Endodermal cell (in vitro differentiated cells): ENCODE data around the gene NOC4L. TPM values are rescaled to one million over a fixed set of nuclear protein-coding genes. Genes with fewer than 3 reads are reported as not detected.
A peak's percentile ranks its signal among the peaks of the same experiment; 100 is the strongest.

Experiments used
- DNase-seq: peaks from one replicate; pipeline ENCODE4 v3.0.0-alpha.2; 2017
- H3K27ac ChIP-seq: 2 replicates; pipeline ENCODE4 v1.5.1; 2013; ENCODE audit warnings: mild to moderate bottlenecking, low read depth, low read length, moderate library complexity
- H3K27me3 ChIP-seq: 2 replicates; pipeline ENCODE4 v1.6.1; 2013; ENCODE audit warnings: mild to moderate bottlenecking, low read length, moderate library complexity; ENCODE audit not compliant: insufficient read depth, control insufficient read depth, poor library complexity, severe bottlenecking
- H3K36me3 ChIP-seq: 2 replicates; pipeline ENCODE4 v1.7.0; 2013; ENCODE audit warnings: mild to moderate bottlenecking, low read length, moderate library complexity; ENCODE audit not compliant: control insufficient read depth, insufficient read depth
- H3K4me1 ChIP-seq: one replicate; pipeline ENCODE4 v1.7.0; 2013; ENCODE audit warnings: low read length; ENCODE audit not compliant: control insufficient read depth, insufficient read depth
- H3K4me3 ChIP-seq: 2 replicates; pipeline ENCODE4 v1.5.1; 2013; ENCODE audit warnings: mild to moderate bottlenecking, low read length, moderate library complexity
- H3K9ac ChIP-seq: 2 replicates; pipeline ENCODE4 v1.6.1; 2013; ENCODE audit warnings: mild to moderate bottlenecking, low read length, moderate library complexity; ENCODE audit not compliant: poor library complexity, severe bottlenecking; ENCODE audit errors: extremely low read depth
- H3K9me3 ChIP-seq: 2 replicates; pipeline ENCODE4 v1.6.1; 2013; ENCODE audit warnings: mild to moderate bottlenecking, low read length, moderate library complexity; ENCODE audit not compliant: control insufficient read depth
- H3K27ac Mint-ChIP-seq: 2 replicates; pipeline ENCODE4 v1.8.0; 2020; ENCODE audit warnings: mixed read lengths
- H3K27me3 Mint-ChIP-seq: 2 replicates; pipeline ENCODE4 v1.8.0; 2021; ENCODE audit warnings: mild to moderate bottlenecking, mixed read lengths; ENCODE audit not compliant: insufficient read depth
- H3K36me3 Mint-ChIP-seq: 2 replicates; pipeline ENCODE4 v1.8.0; 2020; ENCODE audit warnings: low read depth, mixed read lengths
- H3K4me1 Mint-ChIP-seq: 2 replicates; pipeline ENCODE4 v1.8.0; 2020; ENCODE audit warnings: mixed read lengths
- H3K4me3 Mint-ChIP-seq: 2 replicates; pipeline ENCODE4 v1.8.0; 2020; ENCODE audit warnings: mild to moderate bottlenecking, moderate library complexity, mixed read lengths
- H3K9me3 Mint-ChIP-seq: 2 replicates; pipeline ENCODE4 v1.8.0; 2020; ENCODE audit warnings: mild to moderate bottlenecking, mixed read lengths
- WGBS, 2 experiments: methylation state at CpG; one replicate each; pipeline versions ENCODE4 v1.1.5 to v1.1.7; 2013; ENCODE audit warnings: missing lambda C conversion rate in 2 of 2, mixed read lengths in 1 of 2; ENCODE audit not compliant: insufficient coverage in 1 of 2, insufficient read length in 1 of 2; 5-methylcytosine and 5-hydroxymethylcytosine counted together
- total RNA-seq, 2 donors: library from RNA; stranded (reverse); fragmentation: NEBNext Ultra II Directional in 1 of 2; extraction: Animal tissue kit (Norgen Biotek cat#: 25700) in 1 of 2; gene quantifications; 2 replicates in 1 of 2; 3 replicates in 1 of 2; pipeline ENCODE4 v1.2.1, GENCODE V29; 2021
- TF ChIP-seq, protein P1 (sequence below): fragments of 200-600 bp; sonication (generic); conservative IDR thresholded peaks from 2 replicates; pipeline ENCODE4 v1.5.0; 2021; ENCODE audit warnings: antibody characterized with exemption, mild to moderate bottlenecking

The NOC4L gene
- total RNA-seq, 2 donors from 2014 or later: 22.7 to 32.7 TPM

DNA sequence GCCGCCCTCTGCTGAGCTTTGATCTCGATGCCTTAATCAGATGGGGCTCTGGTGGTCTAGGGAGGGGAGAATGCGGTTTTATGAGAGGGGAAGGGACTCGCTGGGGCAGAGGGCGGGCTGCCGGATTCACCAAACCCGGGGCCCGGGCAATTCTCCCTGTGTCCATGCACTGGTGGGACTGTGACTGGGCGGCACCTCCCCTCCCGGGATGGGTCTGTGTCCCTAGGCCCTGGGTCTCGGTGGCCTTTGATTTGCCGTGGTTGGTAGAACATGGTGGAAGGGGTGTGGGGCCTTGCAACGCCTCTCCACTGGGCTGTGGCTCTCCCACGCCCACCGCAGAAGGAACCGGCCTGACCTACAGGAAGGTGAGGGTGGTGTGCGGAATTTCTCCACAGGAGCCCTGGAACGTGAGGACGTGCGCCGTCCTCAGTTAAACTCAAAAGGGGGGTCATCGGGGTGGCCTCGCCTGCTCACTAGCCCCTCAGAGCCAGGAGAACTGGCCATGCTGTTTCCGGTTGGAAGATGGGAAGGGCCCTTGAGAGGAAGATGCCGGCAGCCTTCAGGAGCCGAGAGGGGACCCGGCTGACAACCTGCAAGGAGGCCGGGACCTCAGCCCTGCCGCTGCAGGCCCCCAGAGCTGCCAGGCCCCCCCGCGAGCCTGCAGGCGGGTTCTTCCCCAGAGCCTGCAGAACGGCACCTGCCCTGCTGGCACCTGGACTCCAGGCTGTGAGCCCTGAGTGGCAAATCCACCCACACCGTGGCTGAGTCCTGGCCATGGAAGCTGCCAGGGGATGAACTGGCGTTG, 43.6 kb downstream of the NOC4L start:
- H3K27ac ChIP-seq: no peak overlapping the region
- no peak overlapping the region for H3K4me3 ChIP-seq
- TF ChIP-seq, protein P1, sequence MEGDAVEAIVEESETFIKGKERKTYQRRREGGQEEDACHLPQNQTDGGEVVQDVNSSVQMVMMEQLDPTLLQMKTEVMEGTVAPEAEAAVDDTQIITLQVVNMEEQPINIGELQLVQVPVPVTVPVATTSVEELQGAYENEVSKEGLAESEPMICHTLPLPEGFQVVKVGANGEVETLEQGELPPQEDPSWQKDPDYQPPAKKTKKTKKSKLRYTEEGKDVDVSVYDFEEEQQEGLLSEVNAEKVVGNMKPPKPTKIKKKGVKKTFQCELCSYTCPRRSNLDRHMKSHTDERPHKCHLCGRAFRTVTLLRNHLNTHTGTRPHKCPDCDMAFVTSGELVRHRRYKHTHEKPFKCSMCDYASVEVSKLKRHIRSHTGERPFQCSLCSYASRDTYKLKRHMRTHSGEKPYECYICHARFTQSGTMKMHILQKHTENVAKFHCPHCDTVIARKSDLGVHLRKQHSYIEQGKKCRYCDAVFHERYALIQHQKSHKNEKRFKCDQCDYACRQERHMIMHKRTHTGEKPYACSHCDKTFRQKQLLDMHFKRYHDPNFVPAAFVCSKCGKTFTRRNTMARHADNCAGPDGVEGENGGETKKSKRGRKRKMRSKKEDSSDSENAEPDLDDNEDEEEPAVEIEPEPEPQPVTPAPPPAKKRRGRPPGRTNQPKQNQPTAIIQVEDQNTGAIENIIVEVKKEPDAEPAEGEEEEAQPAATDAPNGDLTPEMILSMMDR: no peak
- 90 to 92% methylated on average over 21 to 35 of the region's 35 CpGs for WGBS, 2 experiments
- peaks cover 32% of the 10 kb centered on the region for H3K27me3 ChIP-seq
- Mint-ChIP-seq H3K4me3 (no peak overlapping the region), H3K9me3 (no peaks in the 10 kb centered on the region), H3K36me3 (no peaks in the 10 kb centered on the region), H3K27ac (no peak overlapping the region), H3K4me1 (peaks cover 3% of the 10 kb centered on the region), H3K27me3 (peaks cover 81% of the 10 kb centered on the region)
- no peak overlapping the region for H3K9ac ChIP-seq
- H3K9me3 ChIP-seq: no peaks in the 10 kb centered on the region
- H3K4me1 ChIP-seq: no peaks in the 10 kb centered on the region
- DNase-seq: no peak
- no peaks in the 10 kb centered on the region for H3K36me3 ChIP-seq

DNA sequence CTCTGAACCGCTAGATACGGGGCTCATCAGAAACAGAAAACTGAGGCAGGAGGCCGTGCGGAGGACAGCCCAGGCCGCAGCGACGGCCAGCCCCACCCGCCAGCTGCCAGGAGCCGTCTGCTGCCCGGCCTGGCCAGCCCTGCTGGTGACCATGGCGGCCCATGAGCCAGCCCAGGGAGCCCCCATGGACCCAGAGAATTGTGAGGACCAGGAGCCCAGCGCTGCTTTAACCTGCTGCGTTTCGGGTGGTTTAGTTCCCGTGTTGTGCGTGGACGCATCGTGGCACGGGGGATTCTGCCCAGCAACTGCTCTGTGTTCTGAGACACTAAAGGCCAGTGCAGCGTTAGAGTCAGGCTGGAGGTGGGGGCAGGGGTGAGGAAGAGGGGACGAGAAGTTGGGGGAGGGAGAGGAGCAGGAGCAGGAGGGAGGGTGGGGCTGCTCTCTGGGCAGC, 44.2 kb downstream of the NOC4L start:
- no peak for DNase-seq
- WGBS, 2 experiments: 83 to 87% methylated on average over 9 to 21 of the region's 21 CpGs
- Mint-ChIP-seq H3K27me3 (peaks cover 80% of the 10 kb centered on the region), H3K4me1 (peaks cover 3% of the 10 kb centered on the region), H3K4me3 (peak overlapping the region; percentile 61), H3K36me3 (no peaks in the 10 kb centered on the region), H3K27ac (no peak overlapping the region), H3K9me3 (peaks cover 2% of the 10 kb centered on the region)
- TF ChIP-seq, protein P1: no peak
- no peaks in the 10 kb centered on the region for H3K4me1 ChIP-seq
- H3K27me3 ChIP-seq: peaks cover 32% of the 10 kb centered on the region
- H3K27ac ChIP-seq: no peak overlapping the region
- peaks cover 2% of the 10 kb centered on the region for H3K9me3 ChIP-seq
- H3K4me3 ChIP-seq: no peak overlapping the region
- no peak overlapping the region for H3K9ac ChIP-seq
- no peaks in the 10 kb centered on the region for H3K36me3 ChIP-seq

- Mint-ChIP-seq H3K27ac (no peak overlapping the region), H3K4me1 (peaks cover 3% of the 10 kb centered on the region), H3K36me3 (no peaks in the 10 kb centered on the region), H3K4me3 (peak overlapping the region; percentile 61), H3K27me3 (peaks cover 79% of the 10 kb centered on the region), H3K9me3 (peaks cover 7% of the 10 kb centered on the region)
- H3K36me3 ChIP-seq: no peaks in the 10 kb centered on the region
- H3K27ac ChIP-seq: no peak overlapping the region
- peaks cover 32% of the 10 kb centered on the region for H3K27me3 ChIP-seq
- no peak for DNase-seq
- peaks cover 7% of the 10 kb centered on the region for H3K9me3 ChIP-seq
- WGBS, 2 experiments: 31 to 51% methylated on average over 14 to 20 of the region's 20 CpGs
- TF ChIP-seq, protein P1: peak; percentile 13
- H3K4me1 ChIP-seq: no peaks in the 10 kb centered on the region
- H3K9ac ChIP-seq: no peak overlapping the region
- peak overlapping the region; percentile 58 for H3K4me3 ChIP-seq
These were observed 44.7 kb downstream of the NOC4L start for GRCh38 chr12:132188916-132189325.
